GM12878 (cell line): ENCODE results near the gene INPP5D. TPM values are rescaled to one million over a fixed set of nuclear protein-coding genes. Genes with fewer than 3 reads are reported as not detected.
A peak's percentile ranks its signal among the peaks of the same experiment; 100 is the strongest.

ENCODE experiments used
- ATAC-seq: fragments of 200-7000 bp; cut with Tn5 transposase; 3 replicates; pipeline ENCODE4 v1.9.1; 2020; ENCODE audit warnings: mild to moderate bottlenecking, moderate library complexity
- BruUV-seq: library from RNA; stranded (reverse); fragments of 400-500 nt; replicated peaks from 2 replicates; lab custom pipeline; 2021; lab: Mats Ljungman, UMichigan
- CTCF ChIA-PET: fragments of 300-600 bp; sonication (Branson Sonifier 250); formaldehyde crosslinking; extraction: SDS; loops from one replicate; lab custom pipeline; 2021; ENCODE audit warnings: inconsistent platforms; lab: Yijun Ruan, JAX
- POLR2A ChIA-PET: fragments of 350-600 bp; formaldehyde crosslinking; extraction: SDS; loops from one replicate; lab custom pipeline; 2021; ENCODE audit warnings: inconsistent platforms; lab: Charles Lee
- RAD21 ChIA-PET: fragments of 300-600 bp; sonication (Branson Sonifier 250); formaldehyde crosslinking; loops from one replicate; lab custom pipeline; 2023; ENCODE audit warnings: antibody characterized with exemption; ENCODE audit not compliant: unreplicated experiment; lab: Charles Lee
- SMC1A ChIA-PET: fragments of 300-600 bp; sonication (Branson Sonifier 250); formaldehyde crosslinking; loops from one replicate; lab custom pipeline; 2023; ENCODE audit not compliant: unreplicated experiment, uncharacterized antibody; lab: Charles Lee
- DNase-seq: peaks from one replicate; pipeline ENCODE4 v3.0.0-alpha.2; 2011; ENCODE audit warnings: low read depth, low spot score
- FAIRE-seq: peaks from 3 replicates; lab custom pipeline; 2011; peaks lifted over from hg19 to GRCh38; lab: Jason Lieb, UNC
- H2AFZ ChIP-seq: 2 replicates; pipeline ENCODE4 v1.6.0; 2011; ENCODE audit warnings: low read depth, low read length, control low read depth; ENCODE audit not compliant: control insufficient read depth
- H3K27ac ChIP-seq: 2 replicates; pipeline ENCODE4 v1.5.1; 2011; ENCODE audit warnings: control low read depth; ENCODE audit not compliant: control insufficient read depth, insufficient read depth
- H3K27me3 ChIP-seq, 2 experiments: replicated peaks in 1 of 2; 2 replicates each; pipeline versions ENCODE4 v1.6.0 to v1.6.1; 2011; ENCODE audit warnings: low read length in 1 of 2; ENCODE audit not compliant: control insufficient read depth in 2 of 2, insufficient read depth in 2 of 2
- H3K36me3 ChIP-seq, 2 experiments: 2 replicates each; pipeline ENCODE4 v1.5.1; 2011; ENCODE audit warnings: low read length in 1 of 2; ENCODE audit not compliant: control insufficient read depth in 2 of 2, insufficient read depth in 2 of 2
- H3K4me1 ChIP-seq: 2 replicates; pipeline ENCODE4 v1.6.1; 2011; ENCODE audit warnings: mild to moderate bottlenecking, low read length, moderate library complexity, mixed read lengths; ENCODE audit not compliant: control insufficient read depth, insufficient read depth
- H3K4me2 ChIP-seq: 2 replicates; pipeline ENCODE4 v1.6.0; 2011; ENCODE audit warnings: control low read depth; ENCODE audit not compliant: control insufficient read depth, insufficient read depth
- H3K4me3 ChIP-seq: fragments of 200-600 bp; sonication (generic); 2 replicates; pipeline ENCODE4 v1.5.1; 2016
- H3K79me2 ChIP-seq: 2 replicates; pipeline ENCODE4 v1.6.0; 2011; ENCODE audit warnings: low read length; ENCODE audit not compliant: control insufficient read depth, insufficient read depth
- H3K9ac ChIP-seq: 2 replicates; pipeline ENCODE4 v1.8.0; 2011; ENCODE audit warnings: low read length, control low read depth, mixed read lengths; ENCODE audit not compliant: control insufficient read depth, insufficient read depth
- H3K9me3 ChIP-seq: replicated peaks from 3 replicates; pipeline ENCODE4 v1.5.1; 2011; ENCODE audit warnings: mild to moderate bottlenecking, low read length; ENCODE audit not compliant: control insufficient read depth, insufficient read depth
- H4K20me1 ChIP-seq: 2 replicates; pipeline ENCODE4 v1.6.0; 2011; ENCODE audit not compliant: control insufficient read depth, insufficient read depth
- HDGF ChIP-seq: fragments of 450-650 bp; IDR thresholded peaks from 2 replicates; pipeline ENCODE4 v1.6.1; 2016; ENCODE audit warnings: antibody characterized with exemption
- POLR2A ChIP-seq: IDR thresholded peaks from 2 replicates; pipeline ENCODE4 v1.6.1; 2011; ENCODE audit warnings: low read depth, mild to moderate bottlenecking, low read length
- ZNF24 ChIP-seq: fragments of 450-650 bp; IDR thresholded peaks from 2 replicates; pipeline ENCODE4 v1.6.1; 2017; ENCODE audit warnings: antibody characterized with exemption, mild to moderate bottlenecking
- WGBS: methylation state at CpG from one replicate; pipeline ENCODE4 v1.1.6; 2016; ENCODE audit warnings: low lambda C conversion rate; ENCODE audit not compliant: insufficient replicate concordance, insufficient coverage; ENCODE audit errors: missing lambda C conversion rate; 5-methylcytosine and 5-hydroxymethylcytosine counted together
- in situ Hi-C: fragments of 300-500 bp; cut with MboI; formaldehyde crosslinking; loops from 9 replicates; pipeline ENCODE4 v1.14.3; 2018; ENCODE audit warnings: mixed read lengths
- intact Hi-C: fragments of 100-400 bp; cut with micrococcal nuclease; formaldehyde crosslinking; loops from one replicate; pipeline ENCODE4 v1.14.2; 2022; ENCODE audit not compliant: unreplicated experiment
- polyA plus RNA-seq, 11 experiments: library from polyadenylated mRNA; depleted of rRNA in 4 of 11; unstranded in 6 of 11; stranded (reverse) in 5 of 11; fragments of >200 nt; fragmentation: Nextera tagmentation in 4 of 11; fragmentation: Illumina TruSeq in 1 of 11; extraction: Ambion mirVana in 4 of 11; extraction: Trizol in 1 of 11; gene quantifications; 1 replicate in 1 of 11; 2 replicates in 10 of 11; pipeline versions ENCODE4 v1.2.1 to v1.2.3, GENCODE V29; 2011 to 2016; ENCODE audit warnings: inconsistent platforms in 2 of 11, missing spikeins in 2 of 11, low read depth in 1 of 11
- total RNA-seq, 4 experiments: library from RNA; depleted of rRNA in 3 of 4; stranded (reverse); fragments of >200 nt in 3 of 4; fragmentation: Illumina TruSeq in 1 of 4; extraction: Trizol in 1 of 4; gene quantifications; 2 replicates each; pipeline versions ENCODE4 v1.2.1 to v1.2.3, GENCODE V29; 2013 to 2021
- TF ChIP-seq, protein P1 (sequence below): IDR thresholded peaks from 2 replicates; pipeline ENCODE4 v1.6.1; 2011; ENCODE audit warnings: borderline replicate concordance, low read depth, mild to moderate bottlenecking, moderate library complexity, low read length; ENCODE audit not compliant: insufficient read depth, poor library complexity, severe bottlenecking
- TF ChIP-seq, protein P2 (sequence below), 3 experiments: IDR thresholded peaks in 2 of 3; conservative IDR thresholded peaks in 1 of 3; 2 replicates each; pipeline ENCODE4 v1.5.1; 2011; ENCODE audit warnings: low read depth in 3 of 3, low read length in 3 of 3, mild to moderate bottlenecking in 3 of 3, control low read depth in 2 of 3, moderate library complexity in 2 of 3, inconsistent platforms in 1 of 3, mixed read lengths in 1 of 3; ENCODE audit not compliant: control insufficient read depth in 2 of 3, insufficient read depth in 1 of 3; ENCODE audit errors: extremely low read depth in 1 of 3

Gene INPP5D
- total and polyA plus RNA-seq, 10 of the 15 experiments (the other 5 are each of a cell fraction or from before 2014, with no cell fraction given), result 11.8 to 139 (median 88.8) TPM

DNA sequence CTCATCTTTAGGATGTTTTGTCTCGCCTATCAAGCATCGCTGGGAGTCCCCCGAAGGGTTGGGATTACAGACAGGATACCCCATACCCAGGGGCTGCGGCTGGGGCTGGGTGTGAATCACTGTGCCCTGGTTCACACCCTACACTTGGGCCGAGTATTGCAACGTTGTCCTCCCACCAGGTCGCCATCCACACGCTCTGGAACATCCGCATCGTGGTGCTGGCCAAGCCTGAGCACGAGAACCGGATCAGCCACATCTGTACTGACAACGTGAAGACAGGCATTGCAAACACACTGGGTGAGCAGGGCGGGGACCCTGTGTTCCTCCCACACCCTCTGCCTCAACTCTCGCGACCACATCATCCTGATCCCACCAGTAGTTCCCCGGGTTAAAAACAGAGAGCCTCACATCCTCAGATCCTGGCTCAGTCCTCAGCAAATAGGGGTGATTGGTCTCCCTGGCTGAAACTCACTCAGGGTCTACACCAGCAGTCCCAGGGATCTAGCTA, 104.0 kb downstream of the INPP5D start:
- peaks cover 53 to 59% of the 10 kb centered on the region in 2 experiments for H3K36me3 ChIP-seq
- no TSS peak for BruUV-seq

DNA sequence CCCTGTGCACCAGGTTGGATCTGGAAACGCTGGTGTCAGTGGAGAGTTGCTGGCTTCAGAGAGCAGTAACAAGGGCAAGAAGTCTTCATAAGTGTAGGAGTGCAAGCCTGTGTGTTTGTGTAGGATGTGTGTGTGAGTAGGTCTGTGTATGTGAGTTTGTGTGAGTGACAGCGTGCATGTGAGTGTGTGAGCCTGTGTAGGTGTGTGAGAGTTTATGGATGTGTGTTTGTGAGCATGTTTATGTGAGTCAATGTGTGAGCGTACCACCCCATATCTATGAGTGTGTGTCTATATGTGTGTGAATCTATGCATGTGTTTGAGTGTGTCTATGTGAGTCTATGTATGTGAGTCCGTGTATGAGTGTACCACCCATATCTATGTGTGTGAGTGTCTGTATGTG, 104.8 kb downstream of the INPP5D start:
- no peak for ATAC-seq
- no peak overlapping the region for H2AFZ ChIP-seq
- intact Hi-C loops, result no loop called here
- no peaks in the 10 kb centered on the region for H3K79me2 ChIP-seq
- FAIRE-seq, result no peak
- ChIA-PET SMC1A (no interaction called here), RAD21 (no interaction called here), POLR2A (no interaction called here), CTCF (no interaction called here)
- peaks cover 56 to 58% of the 10 kb centered on the region in 2 experiments for H3K36me3 ChIP-seq
- in situ Hi-C loops, result no loop called here
- H3K27me3 ChIP-seq, result no peaks in the 10 kb centered on the region
- no peaks in the 10 kb centered on the region for H3K4me1 ChIP-seq
- no peak for DNase-seq
- BruUV-seq, result no TSS peak
- H3K27ac ChIP-seq, result no peak overlapping the region
- no peak overlapping the region for H3K4me3 ChIP-seq
- H3K4me2 ChIP-seq, result no peak overlapping the region
- WGBS, result 80% methylated on average over 4 of the region's 4 CpGs
- H4K20me1 ChIP-seq, result no peaks in the 10 kb centered on the region
- peak; percentile 40 for TF ChIP-seq POLR2A
- TF ChIP-seq, protein P1, sequence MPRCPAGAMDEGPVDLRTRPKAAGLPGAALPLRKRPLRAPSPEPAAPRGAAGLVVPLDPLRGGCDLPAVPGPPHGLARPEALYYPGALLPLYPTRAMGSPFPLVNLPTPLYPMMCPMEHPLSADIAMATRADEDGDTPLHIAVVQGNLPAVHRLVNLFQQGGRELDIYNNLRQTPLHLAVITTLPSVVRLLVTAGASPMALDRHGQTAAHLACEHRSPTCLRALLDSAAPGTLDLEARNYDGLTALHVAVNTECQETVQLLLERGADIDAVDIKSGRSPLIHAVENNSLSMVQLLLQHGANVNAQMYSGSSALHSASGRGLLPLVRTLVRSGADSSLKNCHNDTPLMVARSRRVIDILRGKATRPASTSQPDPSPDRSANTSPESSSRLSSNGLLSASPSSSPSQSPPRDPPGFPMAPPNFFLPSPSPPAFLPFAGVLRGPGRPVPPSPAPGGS, result peak; percentile 67
- TF ChIP-seq HDGF, result 0 out of 2 replicates have a peak, but pooled peaks have one; percentile 22
- TF ChIP-seq, protein P2, sequence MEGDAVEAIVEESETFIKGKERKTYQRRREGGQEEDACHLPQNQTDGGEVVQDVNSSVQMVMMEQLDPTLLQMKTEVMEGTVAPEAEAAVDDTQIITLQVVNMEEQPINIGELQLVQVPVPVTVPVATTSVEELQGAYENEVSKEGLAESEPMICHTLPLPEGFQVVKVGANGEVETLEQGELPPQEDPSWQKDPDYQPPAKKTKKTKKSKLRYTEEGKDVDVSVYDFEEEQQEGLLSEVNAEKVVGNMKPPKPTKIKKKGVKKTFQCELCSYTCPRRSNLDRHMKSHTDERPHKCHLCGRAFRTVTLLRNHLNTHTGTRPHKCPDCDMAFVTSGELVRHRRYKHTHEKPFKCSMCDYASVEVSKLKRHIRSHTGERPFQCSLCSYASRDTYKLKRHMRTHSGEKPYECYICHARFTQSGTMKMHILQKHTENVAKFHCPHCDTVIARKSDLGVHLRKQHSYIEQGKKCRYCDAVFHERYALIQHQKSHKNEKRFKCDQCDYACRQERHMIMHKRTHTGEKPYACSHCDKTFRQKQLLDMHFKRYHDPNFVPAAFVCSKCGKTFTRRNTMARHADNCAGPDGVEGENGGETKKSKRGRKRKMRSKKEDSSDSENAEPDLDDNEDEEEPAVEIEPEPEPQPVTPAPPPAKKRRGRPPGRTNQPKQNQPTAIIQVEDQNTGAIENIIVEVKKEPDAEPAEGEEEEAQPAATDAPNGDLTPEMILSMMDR (IDR thresholded peaks at IDR 0.05 in 2 of 3, conservative IDR thresholded peaks at IDR 0.05 in 1 of 3; ENCODE audit: control insufficient read depth in 2 of 3, extremely low read depth in 1 of 3, insufficient read depth in 1 of 3, low read depth in 3 of 3, low read length in 3 of 3), result no peak
- H3K9ac ChIP-seq, result no peak overlapping the region
- H3K9me3 ChIP-seq, result no peaks in the 10 kb centered on the region

More for the DNA sequence above, 104.0 kb downstream of the INPP5D start:
- FAIRE-seq (no peak), ATAC-seq (no peak), DNase-seq (no peak)
- ChIA-PET CTCF (no interaction called here), POLR2A (no interaction called here), SMC1A (no interaction called here), RAD21 (no interaction called here)
- Histone ChIP-seq H3K9ac (no peak overlapping the region), H3K79me2 (no peaks in the 10 kb centered on the region), H4K20me1 (no peaks in the 10 kb centered on the region), H3K27ac (no peak overlapping the region), H3K9me3 (no peaks in the 10 kb centered on the region), H3K4me3 (no peak overlapping the region), H2AFZ (no peak overlapping the region), H3K4me2 (no peak overlapping the region), H3K27me3 (no peaks in the 10 kb centered on the region), H3K4me1 (no peaks in the 10 kb centered on the region)
- TF ChIP-seq POLR2A (peak; percentile 58), ZNF24 (no peak)
- in situ Hi-C loops (no loop called here), intact Hi-C loops (no loop called here)
- 91% methylated on average over 17 of the region's 17 CpGs for WGBS
